Endodermal cell (in vitro differentiated cells): ENCODE measurements around the gene DLGAP5. TPM values are rescaled to one million over a fixed set of nuclear protein-coding genes. Genes with fewer than 3 reads are reported as not detected.

ENCODE experiments used
- DNase-seq: peaks from one replicate; pipeline ENCODE4 v3.0.0-alpha.2; 2017
- H3K27ac ChIP-seq: 2 replicates; pipeline ENCODE4 v1.5.1; 2013; ENCODE audit warnings: mild to moderate bottlenecking, low read depth, low read length, moderate library complexity
- H3K27me3 ChIP-seq: 2 replicates; pipeline ENCODE4 v1.6.1; 2013; ENCODE audit warnings: mild to moderate bottlenecking, low read length, moderate library complexity; ENCODE audit not compliant: insufficient read depth, control insufficient read depth, poor library complexity, severe bottlenecking
- H3K36me3 ChIP-seq: 2 replicates; pipeline ENCODE4 v1.7.0; 2013; ENCODE audit warnings: mild to moderate bottlenecking, low read length, moderate library complexity; ENCODE audit not compliant: control insufficient read depth, insufficient read depth
- H3K4me1 ChIP-seq: one replicate; pipeline ENCODE4 v1.7.0; 2013; ENCODE audit warnings: low read length; ENCODE audit not compliant: control insufficient read depth, insufficient read depth
- H3K4me3 ChIP-seq: 2 replicates; pipeline ENCODE4 v1.5.1; 2013; ENCODE audit warnings: mild to moderate bottlenecking, low read length, moderate library complexity
- H3K9ac ChIP-seq: 2 replicates; pipeline ENCODE4 v1.6.1; 2013; ENCODE audit warnings: mild to moderate bottlenecking, low read length, moderate library complexity; ENCODE audit not compliant: poor library complexity, severe bottlenecking; ENCODE audit errors: extremely low read depth
- H3K9me3 ChIP-seq: 2 replicates; pipeline ENCODE4 v1.6.1; 2013; ENCODE audit warnings: mild to moderate bottlenecking, low read length, moderate library complexity; ENCODE audit not compliant: control insufficient read depth
- H3K27ac Mint-ChIP-seq: 2 replicates; pipeline ENCODE4 v1.8.0; 2020; ENCODE audit warnings: mixed read lengths
- H3K27me3 Mint-ChIP-seq: 2 replicates; pipeline ENCODE4 v1.8.0; 2021; ENCODE audit warnings: mild to moderate bottlenecking, mixed read lengths; ENCODE audit not compliant: insufficient read depth
- H3K36me3 Mint-ChIP-seq: 2 replicates; pipeline ENCODE4 v1.8.0; 2020; ENCODE audit warnings: low read depth, mixed read lengths
- H3K4me1 Mint-ChIP-seq: 2 replicates; pipeline ENCODE4 v1.8.0; 2020; ENCODE audit warnings: mixed read lengths
- H3K4me3 Mint-ChIP-seq: 2 replicates; pipeline ENCODE4 v1.8.0; 2020; ENCODE audit warnings: mild to moderate bottlenecking, moderate library complexity, mixed read lengths
- H3K9me3 Mint-ChIP-seq: 2 replicates; pipeline ENCODE4 v1.8.0; 2020; ENCODE audit warnings: mild to moderate bottlenecking, mixed read lengths
- CTCF ChIP-seq: fragments of 200-600 bp; sonication (generic); conservative IDR thresholded peaks from 2 replicates; pipeline ENCODE4 v1.5.0; 2021; ENCODE audit warnings: antibody characterized with exemption, mild to moderate bottlenecking
- WGBS, 2 experiments: methylation state at CpG; one replicate each; pipeline versions ENCODE4 v1.1.5 to v1.1.7; 2013; ENCODE audit warnings: missing lambda C conversion rate in 2 of 2, mixed read lengths in 1 of 2; ENCODE audit not compliant: insufficient coverage in 1 of 2, insufficient read length in 1 of 2; 5-methylcytosine and 5-hydroxymethylcytosine counted together
- total RNA-seq, 2 donors: library from RNA; stranded (reverse); fragmentation: NEBNext Ultra II Directional in 1 of 2; extraction: Animal tissue kit (Norgen Biotek cat#: 25700) in 1 of 2; gene quantifications; 2 replicates in 1 of 2; 3 replicates in 1 of 2; pipeline ENCODE4 v1.2.1, GENCODE V29; 2021

DLGAP5 gene
- total RNA-seq, 2 donors from 2014 or later: 71.1 to 112 TPM

GRCh38 chr14:55122440-55122986, 68.9 kb downstream of the DLGAP5 start:
- Histone ChIP-seq H3K4me3 (no peak overlapping the region), H3K4me1 (peaks cover 8% of the 10 kb centered on the region), H3K9ac (no peak overlapping the region), H3K27me3 (peaks cover 19% of the 10 kb centered on the region), H3K9me3 (no peaks in the 10 kb centered on the region), H3K36me3 (no peaks in the 10 kb centered on the region), H3K27ac (no peak overlapping the region)
- no peak for TF ChIP-seq CTCF
- H3K27ac Mint-ChIP-seq: no peak overlapping the region
- peaks cover 27% of the 10 kb centered on the region for H3K4me1 Mint-ChIP-seq
- no peak for DNase-seq
- no peaks in the 10 kb centered on the region for H3K9me3 Mint-ChIP-seq
- WGBS, 2 experiments: 79 to 92% methylated on average over 3 to 8 of the region's 8 CpGs
- peaks cover 33% of the 10 kb centered on the region for H3K27me3 Mint-ChIP-seq
- no peaks in the 10 kb centered on the region for H3K36me3 Mint-ChIP-seq
- no peak overlapping the region for H3K4me3 Mint-ChIP-seq

- DNase-seq: no peak
- H3K27ac Mint-ChIP-seq: no peak overlapping the region
- no peaks in the 10 kb centered on the region for H3K9me3 Mint-ChIP-seq
- peaks cover 28% of the 10 kb centered on the region for H3K4me1 Mint-ChIP-seq
- Histone ChIP-seq H3K4me3 (no peak overlapping the region), H3K4me1 (peaks cover 10% of the 10 kb centered on the region), H3K27ac (no peak overlapping the region), H3K27me3 (peaks cover 13% of the 10 kb centered on the region), H3K9ac (no peak overlapping the region), H3K36me3 (no peaks in the 10 kb centered on the region), H3K9me3 (no peaks in the 10 kb centered on the region)
- H3K36me3 Mint-ChIP-seq: no peaks in the 10 kb centered on the region
- peaks cover 26% of the 10 kb centered on the region for H3K27me3 Mint-ChIP-seq
- TF ChIP-seq CTCF: no peak
- WGBS, 2 experiments: 92 to 93% methylated on average over 6 to 8 of the region's 9 CpGs
- no peak overlapping the region for H3K4me3 Mint-ChIP-seq
Observed at GRCh38 chr14:55121628-55122439, 69.6 kb downstream of the DLGAP5 start.

DNA sequence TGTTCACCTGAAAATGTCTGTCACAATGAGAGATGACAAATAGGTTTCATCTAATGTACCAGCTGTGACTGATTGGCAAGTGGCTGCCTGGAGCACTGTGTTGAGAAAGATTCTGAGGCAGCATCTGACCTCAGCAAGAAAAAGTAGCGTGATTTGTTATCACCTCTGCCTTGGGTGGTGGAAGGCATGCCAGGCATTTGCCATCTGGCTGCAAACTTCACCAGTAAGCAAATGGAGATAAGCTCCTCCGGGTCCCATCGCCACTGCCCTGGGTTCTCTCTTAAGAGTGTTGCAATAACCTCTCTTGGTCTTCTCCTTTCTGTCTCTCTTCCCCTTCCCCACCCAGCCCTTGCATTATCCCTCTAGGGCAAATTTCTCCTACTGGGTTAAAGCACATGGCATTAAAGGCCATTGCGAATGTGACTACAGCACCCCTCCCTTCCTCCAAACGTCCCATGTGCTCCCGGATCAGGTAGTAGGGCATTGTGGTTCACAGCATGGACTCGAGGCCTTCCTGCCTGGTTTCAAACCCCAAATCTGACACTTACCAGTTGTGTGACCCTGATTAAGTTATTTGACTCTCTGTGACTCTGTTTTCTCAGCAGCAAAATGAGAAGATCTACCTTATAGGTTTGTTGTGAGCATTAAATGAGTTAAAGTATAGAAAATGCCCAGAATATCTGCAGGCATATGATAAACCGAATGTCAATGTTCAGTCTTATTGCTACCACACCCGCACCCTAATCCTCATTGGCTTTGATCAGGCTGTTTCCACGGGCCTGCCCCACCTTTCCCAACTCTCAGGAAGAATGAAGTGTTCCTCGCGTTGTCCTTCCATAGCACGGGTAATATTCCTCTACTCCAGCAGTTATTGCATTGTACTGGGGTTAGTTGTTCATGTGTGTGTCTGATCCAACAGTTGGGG, 70.6 kb downstream of the DLGAP5 start:
- Mint-ChIP-seq H3K4me1 (peaks cover 38% of the 10 kb centered on the region), H3K4me3 (no peak overlapping the region), H3K9me3 (no peaks in the 10 kb centered on the region), H3K27me3 (peaks cover 17% of the 10 kb centered on the region), H3K27ac (no peak overlapping the region), H3K36me3 (no peaks in the 10 kb centered on the region)
- Histone ChIP-seq H3K4me1 (peaks cover 18% of the 10 kb centered on the region), H3K9me3 (no peaks in the 10 kb centered on the region), H3K36me3 (no peaks in the 10 kb centered on the region), H3K27ac (no peak overlapping the region), H3K27me3 (peaks cover 4% of the 10 kb centered on the region), H3K9ac (no peak overlapping the region), H3K4me3 (no peak overlapping the region)
- WGBS, 2 experiments: 84 to 88% methylated on average over 9 to 13 of the region's 13 CpGs
- no peak for DNase-seq
- TF ChIP-seq CTCF: no peak
